Peyer's patch (tissue), 4 donors: Measurements from ENCODE around the gene TMEM41A.

Experiments used
- CTCF ChIP-seq, 6 experiments: fragments of 450-650 bp in 4 of 6; fragments of 200-600 bp in 2 of 6; sonication (generic) in 1 of 6; IDR thresholded peaks; one replicate each; pipeline ENCODE4 v1.5.1; 2017 to 2019; ENCODE audit warnings: antibody characterized with exemption in 6 of 6, mild to moderate bottlenecking in 3 of 6, moderate library complexity in 1 of 6
- POLR2A ChIP-seq, 2 donors: fragments of 450-650 bp; IDR thresholded peaks; one replicate each; pipeline ENCODE4 v1.5.1; 2017; ENCODE audit warnings: antibody characterized with exemption in 2 of 2, mild to moderate bottlenecking in 2 of 2, moderate library complexity in 2 of 2

DNA sequence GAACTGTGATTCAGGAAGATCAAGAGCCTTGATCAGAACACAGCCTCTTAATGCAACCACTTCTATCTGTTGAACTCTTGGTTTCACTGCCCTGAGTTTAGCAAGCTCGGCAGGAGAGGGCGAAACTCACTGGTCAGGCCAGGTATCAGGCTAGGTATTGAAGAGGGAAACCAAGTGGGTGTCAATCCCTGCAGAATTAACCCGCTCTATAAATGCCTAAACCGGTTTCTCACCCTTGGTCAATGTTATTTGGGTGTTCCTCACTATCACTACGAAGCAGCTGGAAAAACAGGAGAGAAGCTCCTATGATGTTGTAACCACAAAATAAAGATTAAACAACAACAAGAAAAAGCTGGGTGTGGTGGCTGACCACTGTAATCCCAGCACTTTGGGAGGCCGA is 29.7 kb upstream of the TMEM41A start:
- TF ChIP-seq POLR2A (IDR thresholded peaks at IDR 0.05): no peak
- no peak for TF ChIP-seq CTCF (IDR thresholded peaks at IDR 0.05)
